ENCODE results near the gene OPRM1. TPM values are rescaled to one million over a fixed set of nuclear protein-coding genes. Genes with fewer than 3 reads are reported as not detected.

The OPRM1 gene
- total RNA-seq, 1 experiment from 2014 or later, result not detected

GRCh38 chr6:154242617-154243357 lies 203.7 kb downstream of the OPRM1 start:
- Mint-ChIP-seq H3K27ac (no peak overlapping the region), H3K9me3 (no peaks in the 10 kb centered on the region; a peak in 1 of 5 replicates), H3K36me3 (ENCODE audit: insufficient read depth in 1 of 3, low read depth in 3 of 3) (no peaks in the 10 kb centered on the region; a peak in 1 of 7 replicates), H3K27me3 (ENCODE audit: low read depth) (no peaks in the 10 kb centered on the region), H3K4me1 (peaks cover 53% of the 10 kb centered on the region in 2 experiments), H3K4me3 (no peak overlapping the region; a peak in 1 of 5 replicates)
- H4K20me1 ChIP-seq (ENCODE audit: control insufficient read depth, insufficient read depth, insufficient read length), result no peaks in the 10 kb centered on the region
- no peak overlapping the region for H2AFZ ChIP-seq (ENCODE audit: low read length)
- H2BK5ac ChIP-seq (ENCODE audit: insufficient read length, low read length), result no peak overlapping the region
- no peak overlapping the region for H3K56ac ChIP-seq (ENCODE audit: insufficient read length, low read depth, low read length)
- no peak overlapping the region for H4K91ac ChIP-seq (ENCODE audit: insufficient read length, low read depth, low read length)
- no peak overlapping the region for H3K18ac ChIP-seq (ENCODE audit: insufficient read length, low read depth, low read length)
- H3K23ac ChIP-seq (ENCODE audit: insufficient read length, low read depth, low read length), result no peak overlapping the region
- no peak overlapping the region for H2BK120ac ChIP-seq (ENCODE audit: low read depth, low read length, poor library complexity, severe bottlenecking)
- no peak overlapping the region for H3K27ac ChIP-seq (ENCODE audit: insufficient read length, low read depth, low read length)
- no peak overlapping the region for H2BK12ac ChIP-seq (ENCODE audit: insufficient read length, low read depth, low read length)
- no peak for DNase-seq
- H2BK15ac ChIP-seq (ENCODE audit: low read depth, low read length), result no peak overlapping the region
- no peaks in the 10 kb centered on the region for H3K27me3 ChIP-seq (ENCODE audit: insufficient read depth, low read length)
- H3K4ac ChIP-seq (ENCODE audit: low read depth, low read length), result no peak overlapping the region
- no peaks in the 10 kb centered on the region for H3K79me1 ChIP-seq (ENCODE audit: insufficient read depth, low read depth, low read length, poor library complexity, severe bottlenecking)
- no peak overlapping the region for H2AK5ac ChIP-seq (ENCODE audit: insufficient read length, low read length)
- H4K5ac ChIP-seq (ENCODE audit: insufficient read length, low read depth, low read length), result no peak overlapping the region
- H3K9ac ChIP-seq (ENCODE audit: extremely low read depth, insufficient read length, low read length), result no peak overlapping the region
- peaks cover 14% of the 10 kb centered on the region; the same call in 1 of the 2 replicates for H3K4me1 ChIP-seq (ENCODE audit: insufficient read depth, low read length)
- no peaks in the 10 kb centered on the region for H3K79me2 ChIP-seq (ENCODE audit: insufficient read depth, low read length)
- no peak overlapping the region for H3K14ac ChIP-seq (ENCODE audit: insufficient read depth, low read length)
- no peak overlapping the region for H2BK20ac ChIP-seq (ENCODE audit: low read depth, low read length, poor library complexity, severe bottlenecking)
- no peak overlapping the region for H4K8ac ChIP-seq (replicated peaks; ENCODE audit: insufficient read length, low read depth, low read length)
- H3T11ph ChIP-seq (ENCODE audit: low read length), result no peak overlapping the region
- TF ChIP-seq CTCF (conservative IDR thresholded peaks at IDR 0.05), result no peak
- H3K23me2 ChIP-seq (ENCODE audit: insufficient read length, low read depth, low read length, poor library complexity, severe bottlenecking), result no peaks in the 10 kb centered on the region
- no peak overlapping the region for H3K4me2 ChIP-seq (ENCODE audit: insufficient read depth, insufficient read length, low read length)
- no CpG with 5 or more reads among the region's 13 CpGs for WGBS (ENCODE audit: extremely low coverage, insufficient read length, low lambda C conversion rate)
- no peaks in the 10 kb centered on the region for H3K9me3 ChIP-seq (ENCODE audit: control insufficient read depth, low read depth, low read length)

All from H9 (cell line).